Large intestine (tissue), 3 donors: ENCODE data around the gene ALOX5. TPM values are rescaled to one million over a fixed set of nuclear protein-coding genes. Genes with fewer than 3 reads are reported as not detected.
"Not testable (repeated sequence)": the region's sequence is repeated elsewhere in the genome, so short reads cannot be mapped to it uniquely, and the experiment has no call there.

Source experiments
- DNase-seq, 2 donors: peaks; one replicate each; pipeline versions ENCODE4 v3.0.0 to v3.0.0-alpha.2; 2013
- H3K27ac ChIP-seq: one replicate; pipeline ENCODE4 v1.5.1; 2013; ENCODE audit warnings: low read length
- H3K27me3 ChIP-seq: 2 replicates; pipeline ENCODE4 v1.6.1; 2013; ENCODE audit warnings: low read length; ENCODE audit not compliant: control insufficient read depth, insufficient read depth
- H3K36me3 ChIP-seq: 2 replicates; pipeline ENCODE4 v1.6.1; 2013; ENCODE audit warnings: low read length; ENCODE audit not compliant: control insufficient read depth, insufficient read depth
- H3K4me1 ChIP-seq: one replicate; pipeline ENCODE4 v1.6.1; 2013; ENCODE audit warnings: low read length; ENCODE audit not compliant: control insufficient read depth, insufficient read depth
- H3K4me3 ChIP-seq: one replicate; pipeline ENCODE4 v1.5.1; 2013; ENCODE audit warnings: low read length
- H3K9me3 ChIP-seq: one replicate; pipeline ENCODE4 v1.6.1; 2013; ENCODE audit warnings: mild to moderate bottlenecking, low read depth, low read length, moderate library complexity; ENCODE audit not compliant: control insufficient read depth
- WGBS: methylation state at CpG from one replicate; pipeline ENCODE4 v1.1.5; 2013; ENCODE audit warnings: low lambda C conversion rate; ENCODE audit not compliant: insufficient coverage; 5-methylcytosine and 5-hydroxymethylcytosine counted together
- polyA plus RNA-seq: library from polyadenylated mRNA; unstranded; fragments of 120-200 nt; gene quantifications from one replicate; pipeline ENCODE4 v1.2.1, GENCODE V29; 2013

Gene ALOX5
- polyA plus RNA-seq, 1 donor = 17.6 TPM

GRCh38 chr10:45466784-45467183 lies 92.8 kb downstream of the ALOX5 start:
- Histone ChIP-seq H3K36me3 (peaks cover 18% of the 10 kb centered on the region), H3K4me3 (no peak overlapping the region), H3K9me3 (no peaks in the 10 kb centered on the region), H3K4me1 (peaks cover 3% of the 10 kb centered on the region), H3K27me3 (no peaks in the 10 kb centered on the region), H3K27ac (no peak overlapping the region)
- no CpG with 5 or more reads among the region's 5 CpGs for WGBS
- no peak for DNase-seq

- DNase-seq = no peak
- H3K4me1 ChIP-seq = peaks cover 3% of the 10 kb centered on the region
- no peak overlapping the region for H3K27ac ChIP-seq
- 60% methylated on average over 1 of the region's 5 CpGs for WGBS
- no peaks in the 10 kb centered on the region for H3K27me3 ChIP-seq
- H3K9me3 ChIP-seq = no peaks in the 10 kb centered on the region
- peaks cover 9% of the 10 kb centered on the region for H3K36me3 ChIP-seq
- H3K4me3 ChIP-seq = no peak overlapping the region
Observed at GRCh38 chr10:45468079-45468478, 94.1 kb downstream of the ALOX5 start.

- H3K27me3 ChIP-seq = no peaks in the 10 kb centered on the region
- H3K9me3 ChIP-seq = peaks cover under 1% of the 10 kb centered on the region
- no peaks in the 10 kb centered on the region for H3K36me3 ChIP-seq
- DNase-seq = no peak
- H3K4me3 ChIP-seq = no peak overlapping the region
- peaks cover 3% of the 10 kb centered on the region for H3K4me1 ChIP-seq
- no peak overlapping the region for H3K27ac ChIP-seq
- WGBS = 40% methylated on average over 1 of the region's 10 CpGs
Observed at GRCh38 chr10:45470098-45471012, 96.3 kb downstream of the ALOX5 start.

- peaks cover 3% of the 10 kb centered on the region for H3K4me1 ChIP-seq
- no peaks in the 10 kb centered on the region for H3K36me3 ChIP-seq
- peaks cover 5% of the 10 kb centered on the region for H3K9me3 ChIP-seq
- H3K4me3 ChIP-seq = no peak overlapping the region
- H3K27ac ChIP-seq = no peak overlapping the region
- WGBS = no CpG with 5 or more reads among the region's 2 CpGs
- H3K27me3 ChIP-seq = no peaks in the 10 kb centered on the region
- no peak for DNase-seq
Observed at GRCh38 chr10:45471059-45471458, 97.0 kb downstream of the ALOX5 start.

GRCh38 chr10:45471531-45472310 lies 97.7 kb downstream of the ALOX5 start:
- no peaks in the 10 kb centered on the region for H3K36me3 ChIP-seq
- H3K27me3 ChIP-seq = no peaks in the 10 kb centered on the region
- 67% methylated on average over 1 of the region's 8 CpGs for WGBS
- no peak for DNase-seq
- no peak overlapping the region for H3K27ac ChIP-seq
- no peak overlapping the region for H3K4me3 ChIP-seq
- peaks cover 7% of the 10 kb centered on the region for H3K9me3 ChIP-seq
- peaks cover 3% of the 10 kb centered on the region for H3K4me1 ChIP-seq

- peaks cover 14% of the 10 kb centered on the region for H3K9me3 ChIP-seq
- H3K4me3 ChIP-seq = no peak overlapping the region
- no peaks in the 10 kb centered on the region for H3K36me3 ChIP-seq
- no peak overlapping the region for H3K27ac ChIP-seq
- peaks cover 3% of the 10 kb centered on the region for H3K4me1 ChIP-seq
- DNase-seq = no peak
- H3K27me3 ChIP-seq = no peaks in the 10 kb centered on the region
- WGBS = no CpG with 5 or more reads among the region's 4 CpGs
Observed at GRCh38 chr10:45473126-45473525, 99.1 kb downstream of the ALOX5 start.

- peaks cover 19% of the 10 kb centered on the region for H3K9me3 ChIP-seq
- WGBS = 100% methylated on average over 1 of the region's 1 CpG
- H3K27ac ChIP-seq = no peak overlapping the region
- H3K4me1 ChIP-seq = no peaks in the 10 kb centered on the region
- H3K27me3 ChIP-seq = no peaks in the 10 kb centered on the region
- peaks cover 4% of the 10 kb centered on the region for H3K36me3 ChIP-seq
- no peak for DNase-seq
- H3K4me3 ChIP-seq = no peak overlapping the region
Observed at GRCh38 chr10:45476559-45476958, 102.5 kb downstream of the ALOX5 start.

- Histone ChIP-seq H3K36me3 (peaks cover 11% of the 10 kb centered on the region), H3K27ac (no peak overlapping the region), H3K4me3 (no peak overlapping the region), H3K27me3 (no peaks in the 10 kb centered on the region), H3K9me3 (peaks cover 19% of the 10 kb centered on the region), H3K4me1 (no peaks in the 10 kb centered on the region)
- WGBS = no CpG with 5 or more reads among the region's 2 CpGs
- DNase-seq = no peak
Observed at GRCh38 chr10:45480294-45480693, 106.3 kb downstream of the ALOX5 start.

GRCh38 chr10:45481100-45481499 lies 107.1 kb downstream of the ALOX5 start:
- Histone ChIP-seq H3K9me3 (peaks cover 14% of the 10 kb centered on the region), H3K36me3 (peaks cover 13% of the 10 kb centered on the region)
- H3K4me3 ChIP-seq, DNase-seq, H3K4me1 ChIP-seq, H3K27me3 ChIP-seq, H3K27ac ChIP-seq: not testable (repeated sequence)
- WGBS = no CpG with 5 or more reads among the region's 4 CpGs

- no peak for DNase-seq
- Histone ChIP-seq H3K9me3 (peaks cover 6% of the 10 kb centered on the region), H3K4me3 (no peak overlapping the region)
Observed at GRCh38 chr10:45483002-45483401, 109.0 kb downstream of the ALOX5 start.

More at GRCh38 chr10:45483002-45483401, 109.0 kb downstream of the ALOX5 start:
- H3K27ac ChIP-seq = no peak overlapping the region
- WGBS = 93% methylated on average over 2 of the region's 3 CpGs
- H3K27me3 ChIP-seq = no peaks in the 10 kb centered on the region
- H3K4me1 ChIP-seq = no peaks in the 10 kb centered on the region
- peaks cover 16% of the 10 kb centered on the region for H3K36me3 ChIP-seq
